B cell (primary cell): ENCODE results near the gene EXOC6B. TPM values are rescaled to one million over a fixed set of nuclear protein-coding genes. Genes with fewer than 3 reads are reported as not detected.
"Not testable (repeated sequence)": the region's sequence is repeated elsewhere in the genome, so short reads cannot be mapped to it uniquely, and the experiment has no call there.

Source experiments
- ATAC-seq: fragments of 200-7000 bp; cut with Tn5 transposase; one replicate; pipeline ENCODE4 v1.10.0; 2021; ENCODE audit warnings: low read depth, mild to moderate bottlenecking, moderate number of reproducible peaks, moderate library complexity
- CTCF ChIA-PET: fragments of 350-600 bp; sonication (Branson Sonifier 250); formaldehyde crosslinking; loops from one replicate; lab custom pipeline; 2021; ENCODE audit warnings: antibody characterized with exemption, inconsistent platforms; lab: Charles Lee
- POLR2A ChIA-PET: fragments of 350-600 bp; sonication (Branson Sonifier 250); formaldehyde crosslinking; loops from one replicate; lab custom pipeline; 2021; ENCODE audit warnings: antibody characterized with exemption; lab: Charles Lee
- DNase-seq: peaks from one replicate; pipeline ENCODE4 v3.0.0; 2013
- H2AFZ ChIP-seq: 2 replicates; pipeline ENCODE4 v1.6.1; 2012; ENCODE audit warnings: mild to moderate bottlenecking, low read depth, low read length; ENCODE audit not compliant: insufficient read depth, poor library complexity, severe bottlenecking
- H3K27ac ChIP-seq, 2 donors: 1 replicate in 1 of 2; 2 replicates in 1 of 2; pipeline ENCODE4 v1.5.1; 2012 to 2013; ENCODE audit warnings: low read length in 2 of 2, mild to moderate bottlenecking in 2 of 2, moderate library complexity in 1 of 2
- H3K27me3 ChIP-seq, 4 experiments: fragments of 200-600 bp in 1 of 4; sonication (generic) in 1 of 4; replicated peaks in 1 of 4; 1 replicate in 2 of 4; 2 replicates in 2 of 4; pipeline versions ENCODE4 v1.6.1 to v1.7.0; 2013 to 2016; ENCODE audit warnings: low read length in 3 of 4, mild to moderate bottlenecking in 2 of 4, mixed read lengths in 1 of 4, moderate library complexity in 1 of 4; ENCODE audit not compliant: insufficient read depth in 4 of 4, control insufficient read depth in 3 of 4; ENCODE audit errors: control extremely low read depth in 1 of 4
- H3K36me3 ChIP-seq, 2 experiments: replicated peaks in 1 of 2; 1 replicate in 1 of 2; 2 replicates in 1 of 2; pipeline versions ENCODE4 v1.6.1 to v1.7.1; 2013; ENCODE audit warnings: low read length in 1 of 2; ENCODE audit not compliant: insufficient read depth in 2 of 2, control insufficient read depth in 1 of 2; ENCODE audit errors: control extremely low read depth in 1 of 2, extremely low read depth in 1 of 2
- H3K4me1 ChIP-seq, 2 donors: fragments of 200-600 bp in 1 of 2; sonication (generic) in 1 of 2; 1 replicate in 1 of 2; 2 replicates in 1 of 2; pipeline versions ENCODE4 v1.5.1 to v1.6.1; 2013 to 2017; ENCODE audit warnings: low read length in 2 of 2; ENCODE audit not compliant: control insufficient read depth in 2 of 2, insufficient read depth in 2 of 2
- H3K4me2 ChIP-seq: replicated peaks from 2 replicates; pipeline ENCODE3; 2012; ENCODE audit warnings: mild to moderate bottlenecking, low read depth, low read length; ENCODE audit not compliant: poor library complexity, severe bottlenecking
- H3K4me3 ChIP-seq, 5 experiments: fragments of 200-600 bp in 1 of 5; sonication (generic) in 1 of 5; 1 replicate in 3 of 5; 2 replicates in 2 of 5; pipeline versions ENCODE4 v1.5.1 to v1.7.0; 2011 to 2016; ENCODE audit warnings: low read length in 4 of 5, mild to moderate bottlenecking in 4 of 5, low read depth in 2 of 5, control low read depth in 1 of 5, moderate library complexity in 1 of 5; ENCODE audit not compliant: insufficient read depth in 1 of 5; ENCODE audit errors: control extremely low read depth in 1 of 5, extremely low read depth in 1 of 5
- H3K79me2 ChIP-seq: fragments of 200-600 bp; sonication (generic); one replicate; pipeline ENCODE4 v1.6.0; 2016; ENCODE audit warnings: low read length; ENCODE audit not compliant: control insufficient read depth, insufficient read depth
- H3K9ac ChIP-seq: fragments of 200-600 bp; sonication (generic); 2 replicates; pipeline ENCODE4 v1.6.1; 2017; ENCODE audit warnings: mild to moderate bottlenecking, low read length, moderate library complexity
- H3K9me3 ChIP-seq, 3 donors: one replicate each; pipeline versions ENCODE4 v1.6.1 to v1.7.1; 2013; ENCODE audit warnings: low read length in 2 of 3; ENCODE audit not compliant: control insufficient read depth in 2 of 3, insufficient read depth in 1 of 3; ENCODE audit errors: control extremely low read depth in 1 of 3
- H4K20me1 ChIP-seq: 2 replicates; pipeline ENCODE4 v1.6.0; 2012; ENCODE audit warnings: mild to moderate bottlenecking, low read length; ENCODE audit not compliant: insufficient read depth, control insufficient read depth, poor library complexity, severe bottlenecking
- H3K27ac Mint-ChIP-seq: one replicate; pipeline ENCODE4 v1.8.0; 2021; ENCODE audit warnings: mixed read lengths
- H3K27me3 Mint-ChIP-seq: one replicate; pipeline ENCODE4 v1.8.0; 2021; ENCODE audit warnings: mixed read lengths
- H3K4me1 Mint-ChIP-seq: one replicate; pipeline ENCODE4 v1.8.0; 2021; ENCODE audit warnings: mixed read lengths
- H3K4me3 Mint-ChIP-seq: one replicate; pipeline ENCODE4 v1.8.0; 2021; ENCODE audit warnings: mixed read lengths
- H3K9me3 Mint-ChIP-seq: one replicate; pipeline ENCODE4 v1.8.0; 2022; ENCODE audit warnings: mixed read lengths; ENCODE audit not compliant: insufficient read depth
- EZH2 ChIP-seq: IDR thresholded peaks from 2 replicates; pipeline ENCODE4 v1.6.1; 2012; ENCODE audit warnings: borderline replicate concordance, low read depth, mild to moderate bottlenecking, moderate library complexity, low read length; ENCODE audit not compliant: insufficient read depth, poor library complexity, severe bottlenecking
- WGBS: methylation state at CpG from one replicate; pipeline ENCODE4 v1.1.5; 2013; ENCODE audit warnings: missing lambda C conversion rate; ENCODE audit not compliant: insufficient coverage; 5-methylcytosine and 5-hydroxymethylcytosine counted together
- intact Hi-C: fragments of 100-400 bp; cut with micrococcal nuclease; formaldehyde crosslinking; loops from one replicate; pipeline ENCODE4 v1.10.0; 2022
- polyA plus RNA-seq: library from polyadenylated mRNA; depleted of rRNA; stranded (reverse); fragments of >200 nt; gene quantifications from 2 replicates; pipeline ENCODE4 v1.2.3, GENCODE V29; 2012
- total RNA-seq, 2 donors: library from RNA; stranded (reverse); fragments of 120-200 nt in 1 of 2; gene quantifications; 1 replicate in 1 of 2; 2 replicates in 1 of 2; pipeline versions ENCODE4 v1.2.3 to v1.2.4, GENCODE V29; 2013 to 2022
- TF ChIP-seq, protein P1 (sequence below): fragments of 200-600 bp; IDR thresholded peaks from one replicate; pipeline ENCODE4 v1.8.0; 2022; ENCODE audit warnings: antibody characterized with exemption, mild to moderate bottlenecking

EXOC6B gene
- total and polyA plus RNA-seq, 2 donors (not counting 1 experiment from before 2014, with no cell fraction given): 4.8 to 22.6 TPM

DNA sequence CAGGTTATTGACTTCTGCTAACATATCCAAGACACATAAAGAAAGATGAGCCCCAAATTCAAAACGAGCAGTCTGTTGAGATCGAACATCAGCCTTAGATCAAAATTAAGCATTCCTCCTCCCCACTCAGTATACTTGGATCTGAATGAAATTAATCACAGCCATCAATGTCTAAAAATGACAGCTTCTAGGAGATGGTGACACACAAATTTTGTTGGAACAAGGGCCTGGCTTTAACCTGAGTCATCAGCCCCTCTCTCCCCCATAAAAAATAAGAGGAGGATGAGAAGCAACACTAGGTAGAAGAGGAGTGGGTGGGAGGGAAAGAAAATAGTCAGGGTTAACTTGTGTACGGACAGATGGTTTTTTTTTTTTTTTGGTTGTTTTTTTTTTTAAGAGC lies 223.1 kb downstream of the EXOC6B start:
- H3K9me3 ChIP-seq: peaks cover 0 to 3% (median 0%) of the 10 kb centered on the region in 3 donors
- H3K4me1 ChIP-seq: no peaks in the 10 kb centered on the region
- H3K27ac Mint-ChIP-seq: no peak overlapping the region
- no peaks in the 10 kb centered on the region for H3K9me3 Mint-ChIP-seq
- H3K4me1 Mint-ChIP-seq: no peaks in the 10 kb centered on the region
- no peaks in the 10 kb centered on the region for H3K27me3 ChIP-seq
- H3K4me3 Mint-ChIP-seq: no peak overlapping the region
- H3K4me3 ChIP-seq: no peak overlapping the region
- ATAC-seq: no peak
- TF ChIP-seq, protein P1, sequence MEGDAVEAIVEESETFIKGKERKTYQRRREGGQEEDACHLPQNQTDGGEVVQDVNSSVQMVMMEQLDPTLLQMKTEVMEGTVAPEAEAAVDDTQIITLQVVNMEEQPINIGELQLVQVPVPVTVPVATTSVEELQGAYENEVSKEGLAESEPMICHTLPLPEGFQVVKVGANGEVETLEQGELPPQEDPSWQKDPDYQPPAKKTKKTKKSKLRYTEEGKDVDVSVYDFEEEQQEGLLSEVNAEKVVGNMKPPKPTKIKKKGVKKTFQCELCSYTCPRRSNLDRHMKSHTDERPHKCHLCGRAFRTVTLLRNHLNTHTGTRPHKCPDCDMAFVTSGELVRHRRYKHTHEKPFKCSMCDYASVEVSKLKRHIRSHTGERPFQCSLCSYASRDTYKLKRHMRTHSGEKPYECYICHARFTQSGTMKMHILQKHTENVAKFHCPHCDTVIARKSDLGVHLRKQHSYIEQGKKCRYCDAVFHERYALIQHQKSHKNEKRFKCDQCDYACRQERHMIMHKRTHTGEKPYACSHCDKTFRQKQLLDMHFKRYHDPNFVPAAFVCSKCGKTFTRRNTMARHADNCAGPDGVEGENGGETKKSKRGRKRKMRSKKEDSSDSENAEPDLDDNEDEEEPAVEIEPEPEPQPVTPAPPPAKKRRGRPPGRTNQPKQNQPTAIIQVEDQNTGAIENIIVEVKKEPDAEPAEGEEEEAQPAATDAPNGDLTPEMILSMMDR: no peak
- TF ChIP-seq EZH2: no peak
- ChIA-PET CTCF (no interaction called here), POLR2A (no interaction called here)
- H3K9ac ChIP-seq: no peak overlapping the region
- no peak overlapping the region for H3K27ac ChIP-seq
- H2AFZ ChIP-seq: no peak overlapping the region
- no peaks in the 10 kb centered on the region for H3K79me2 ChIP-seq
- no peak overlapping the region for H3K4me2 ChIP-seq
- H3K36me3 ChIP-seq: no peaks in the 10 kb centered on the region
- no peaks in the 10 kb centered on the region for H4K20me1 ChIP-seq
- intact Hi-C loops: no loop called here
- H3K27me3 Mint-ChIP-seq: no peaks in the 10 kb centered on the region
- DNase-seq: no peak
- WGBS: 100% methylated on average over 2 of the region's 3 CpGs

- H3K9me3 ChIP-seq: peaks cover 0 to 3% (median 0%) of the 10 kb centered on the region in 3 donors
- H4K20me1 ChIP-seq: no peaks in the 10 kb centered on the region
- no peaks in the 10 kb centered on the region for H3K27me3 Mint-ChIP-seq
- no peak overlapping the region for H3K4me3 ChIP-seq
- no peak overlapping the region for H3K9ac ChIP-seq
- no peaks in the 10 kb centered on the region for H3K79me2 ChIP-seq
- TF ChIP-seq, protein P1: no peak
- no peak for TF ChIP-seq EZH2
- DNase-seq (no peak), ATAC-seq (no peak)
- intact Hi-C loops: no loop called here
- CTCF ChIA-PET: no interaction called here
- no peak overlapping the region for H3K27ac Mint-ChIP-seq
- WGBS: no CpG with 5 or more reads among the region's 1 CpG
- H3K4me1 ChIP-seq: no peaks in the 10 kb centered on the region
- no peaks in the 10 kb centered on the region for H3K36me3 ChIP-seq
- no peaks in the 10 kb centered on the region for H3K9me3 Mint-ChIP-seq
- H3K4me3 Mint-ChIP-seq: no peak overlapping the region
- no peak overlapping the region for H2AFZ ChIP-seq
- H3K27me3 ChIP-seq: no peaks in the 10 kb centered on the region
- H3K4me2 ChIP-seq: no peak overlapping the region
- H3K4me1 Mint-ChIP-seq: no peaks in the 10 kb centered on the region
- POLR2A ChIA-PET: no interaction called here
- H3K27ac ChIP-seq: no peak overlapping the region
These were observed 223.7 kb downstream of the EXOC6B start for GRCh38 chr2:72602095-72602494.

- H3K27me3 Mint-ChIP-seq, DNase-seq, intact Hi-C loops, H3K4me1 ChIP-seq, H3K9me3 ChIP-seq, H3K27me3 ChIP-seq, POLR2A ChIA-PET, H3K36me3 ChIP-seq, H3K27ac Mint-ChIP-seq, H3K79me2 ChIP-seq, H2AFZ ChIP-seq, H4K20me1 ChIP-seq, H3K9me3 Mint-ChIP-seq, H3K27ac ChIP-seq, H3K4me3 ChIP-seq, H3K4me1 Mint-ChIP-seq, H3K4me2 ChIP-seq, ATAC-seq, H3K4me3 Mint-ChIP-seq, H3K9ac ChIP-seq: not testable (repeated sequence)
- CTCF ChIA-PET: interaction anchor here (1.6 kb wide), 1 partner anchor 660 kb away, joined by 6 read pairs; no protein-coding TSS in a partner anchor
- no CpG with 5 or more reads among the region's 4 CpGs for WGBS
These were observed 242.0 kb downstream of the EXOC6B start for GRCh38 chr2:72583836-72584235.
